Measurements from ENCODE around the gene FAM222A. TPM values are rescaled to one million over a fixed set of nuclear protein-coding genes. Genes with fewer than 3 reads are reported as not detected.

FAM222A gene
- total RNA-seq, 4 donors from 2014 or later = 0.34 to 3.5 (median 1.7) TPM; not detected in 1

DNA sequence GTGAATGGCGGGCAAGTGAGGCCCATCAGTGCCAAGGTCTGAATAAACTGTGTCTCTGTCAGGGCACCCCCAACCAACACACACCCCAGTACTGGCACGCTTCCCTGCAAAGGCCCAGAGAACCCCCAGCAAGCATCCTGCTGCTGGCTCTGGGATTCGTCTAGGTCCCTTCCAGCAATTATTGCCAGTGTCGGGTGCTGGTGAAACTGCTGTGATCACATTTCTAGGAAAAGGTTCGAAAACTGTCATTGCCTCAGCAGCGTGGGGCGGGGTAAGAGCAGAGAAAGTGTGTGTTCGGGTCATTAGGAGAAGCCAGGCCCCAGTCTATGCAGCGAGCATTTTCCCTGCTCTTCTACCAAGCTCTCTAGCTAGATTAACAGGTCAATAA, 2.5 kb downstream of the FAM222A start:
- no peak for TF ChIP-seq CTCF (IDR thresholded peaks at IDR 0.05)
- TF ChIP-seq POLR2A (IDR thresholded peaks at IDR 0.05) = no peak
- Histone ChIP-seq H3K36me3 (no peaks in the 10 kb centered on the region), H3K4me1 (no peaks in the 10 kb centered on the region), H3K9me3 (no peaks in the 10 kb centered on the region), H3K27me3 (peaks cover 0 to 8% of the 10 kb centered on the region in 2 donors), H3K27ac (no peak overlapping the region), H3K4me3 (no peak overlapping the region)
- DNase-seq = no peak
- intact Hi-C loops (cut with DNase I; ENCODE audit: low total_unique reads) = no loop called here

DNA sequence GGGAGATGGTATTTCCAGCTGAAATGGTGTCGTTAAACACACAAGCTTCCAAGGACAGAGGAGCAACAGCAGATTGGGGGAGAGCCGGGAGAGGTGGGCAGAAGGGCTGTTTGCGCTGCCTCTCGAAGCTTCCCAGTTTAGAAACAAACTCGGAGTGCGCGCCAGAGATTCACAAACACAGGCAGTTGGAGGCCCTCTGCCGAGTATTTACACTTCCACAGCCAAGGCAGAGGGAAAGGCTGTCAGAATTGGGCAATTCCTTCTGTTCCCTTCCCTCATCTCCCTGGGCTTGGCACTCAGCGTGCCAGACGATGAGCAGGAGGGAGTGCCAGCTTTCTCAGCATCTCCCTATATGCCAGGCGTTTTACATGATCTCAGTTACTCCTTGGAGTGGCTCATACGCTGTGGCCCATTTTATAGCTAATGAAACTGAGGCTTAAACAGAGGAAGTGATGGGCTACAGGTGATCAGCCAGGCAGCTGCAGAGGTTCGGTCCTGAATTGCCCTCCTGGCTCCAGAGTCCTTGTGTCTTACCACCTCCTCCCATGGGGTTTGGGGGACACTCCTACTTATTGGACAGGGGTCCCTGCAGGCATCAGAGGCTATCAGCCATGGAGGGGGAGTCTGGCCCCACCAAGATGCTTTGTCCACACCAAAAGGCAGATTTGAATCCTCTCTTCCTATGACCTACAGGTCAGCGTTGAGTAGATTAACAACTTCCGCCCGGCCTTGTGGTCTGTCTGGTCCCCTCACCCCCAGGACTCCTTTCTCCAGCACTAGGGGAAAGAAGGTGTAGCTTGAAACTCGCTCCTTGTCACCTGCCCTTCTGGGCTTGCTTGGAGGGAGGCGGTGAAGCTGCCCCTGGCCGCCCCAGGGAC, 3.1 kb downstream of the FAM222A start:
- Histone ChIP-seq H3K4me1 (no peaks in the 10 kb centered on the region), H3K27me3 (peaks cover 0 to 8% of the 10 kb centered on the region in 2 donors), H3K4me3 (no peak overlapping the region), H3K27ac (no peak overlapping the region), H3K9me3 (no peaks in the 10 kb centered on the region), H3K36me3 (no peaks in the 10 kb centered on the region)
- intact Hi-C loops (cut with DNase I; ENCODE audit: low total_unique reads) = no loop called here
- no peak for DNase-seq
- TF ChIP-seq CTCF (IDR thresholded peaks at IDR 0.05) (no peak), POLR2A (IDR thresholded peaks at IDR 0.05) (no peak)

DNA sequence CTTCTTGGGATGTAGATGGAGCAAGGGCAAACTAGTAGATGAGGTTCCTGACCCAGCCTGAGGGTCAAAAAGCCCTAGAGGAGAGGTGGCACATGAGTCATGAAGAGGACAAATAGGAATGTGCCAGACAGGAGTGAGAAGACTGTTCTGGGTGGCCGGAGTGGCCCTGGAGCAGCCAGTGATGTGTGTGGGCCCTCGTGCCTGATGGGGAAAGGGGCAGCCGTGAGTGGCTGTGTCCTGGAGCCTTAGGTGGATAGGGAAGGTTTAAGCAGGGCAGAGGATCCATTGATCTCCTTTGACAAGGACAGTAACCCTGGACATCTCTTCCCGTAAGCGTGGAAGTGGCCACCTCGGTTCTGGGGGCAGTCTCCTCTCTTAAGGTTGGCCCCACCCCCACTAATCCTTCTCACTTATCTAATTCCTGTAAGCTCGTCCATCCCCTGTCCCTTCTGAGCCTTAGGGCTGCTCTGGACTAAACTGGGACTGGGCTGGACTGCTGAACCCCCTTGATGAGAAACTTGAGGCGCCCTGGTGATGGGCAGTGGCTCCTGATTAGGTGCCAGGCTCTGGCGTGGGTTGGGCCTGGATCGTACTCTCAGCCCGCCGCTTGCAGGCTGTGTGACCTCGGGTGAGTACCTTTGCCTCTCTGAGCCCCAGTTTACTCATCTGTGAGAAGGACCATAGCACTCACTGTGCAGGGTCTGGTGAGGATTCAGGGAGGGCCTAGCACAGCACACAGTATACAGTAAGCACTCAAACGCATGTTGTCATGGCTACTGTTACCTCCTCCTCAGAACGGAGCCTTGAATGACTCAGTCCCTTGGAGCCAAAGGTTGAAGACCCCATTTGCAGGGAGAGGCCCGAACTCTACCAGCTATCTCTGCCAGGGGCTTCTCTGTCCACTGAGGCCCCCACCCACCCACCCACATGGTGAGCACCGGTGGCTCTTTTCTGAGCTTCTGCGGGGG, 4.0 kb downstream of the FAM222A start:
- H3K4me3 ChIP-seq = no peak overlapping the region
- H3K27me3 ChIP-seq = peaks cover 0 to 8% of the 10 kb centered on the region in 2 donors
- TF ChIP-seq POLR2A (IDR thresholded peaks at IDR 0.05) = no peak
- no peak for TF ChIP-seq CTCF (IDR thresholded peaks at IDR 0.05)
- no peaks in the 10 kb centered on the region for H3K36me3 ChIP-seq
- no peaks in the 10 kb centered on the region for H3K4me1 ChIP-seq
- H3K27ac ChIP-seq = no peak overlapping the region
- intact Hi-C loops (cut with DNase I; ENCODE audit: low total_unique reads) = no loop called here
- no peak for DNase-seq
- no peaks in the 10 kb centered on the region for H3K9me3 ChIP-seq

DNA sequence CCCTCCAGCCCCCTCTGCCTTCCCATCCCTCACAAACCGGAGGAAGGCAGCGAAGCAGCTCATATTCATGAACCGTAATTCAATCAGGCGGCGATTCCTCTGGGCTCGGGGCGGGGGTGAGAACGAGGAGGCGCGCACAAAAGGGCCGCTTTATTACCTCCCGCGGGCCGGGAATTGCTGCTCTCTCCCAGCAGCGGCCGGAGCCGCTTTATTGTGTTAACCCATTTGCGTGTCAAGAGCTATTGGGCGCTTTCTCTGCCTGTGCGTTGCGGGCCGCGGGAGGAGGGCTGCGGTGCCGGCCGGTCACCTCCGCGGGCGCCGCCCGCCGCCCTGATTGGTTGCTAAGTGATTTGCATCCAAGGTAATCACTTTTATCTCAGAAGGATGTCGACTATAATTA, 4.8 kb downstream of the FAM222A start:
- TF ChIP-seq POLR2A (IDR thresholded peaks at IDR 0.05) (no peak), CTCF (IDR thresholded peaks at IDR 0.05) (no peak)
- Histone ChIP-seq H3K27me3 (peaks cover 0 to 8% of the 10 kb centered on the region in 2 donors), H3K27ac (no peak overlapping the region), H3K4me1 (no peaks in the 10 kb centered on the region), H3K36me3 (no peaks in the 10 kb centered on the region), H3K9me3 (no peaks in the 10 kb centered on the region), H3K4me3 (no peak overlapping the region)
- intact Hi-C loops (cut with DNase I; ENCODE audit: low total_unique reads) = no loop called here
- DNase-seq = no peak

All from uterus (tissue), 4 donors.